ENCODE results near the gene EMD. TPM values are rescaled to one million over a fixed set of nuclear protein-coding genes. Genes with fewer than 3 reads are reported as not detected.

EMD gene
- total RNA-seq, 2 experiments from 2014 or later = 164 to 178 TPM

GRCh38 chrX:154355776-154356140, 23.3 kb upstream of the EMD start:
- Mint-ChIP-seq H3K4me1 (ENCODE audit: low read depth) (peaks cover 13% of the 10 kb centered on the region), H3K4me3 (no peak overlapping the region), H3K36me3 (ENCODE audit: low read depth) (peaks cover 65% of the 10 kb centered on the region), H3K27me3 (no peaks in the 10 kb centered on the region), H3K27ac (no peak overlapping the region), H3K9me3 (no peaks in the 10 kb centered on the region)
- H3K4me1 ChIP-seq (ENCODE audit: insufficient read depth, low read length) = peaks cover 100% of the 10 kb centered on the region
- intact Hi-C loops (cut with DNase I, micrococcal nuclease) = no loop called here
- POLR2A ChIA-PET = no interaction called here
- TF ChIP-seq, protein P1, sequence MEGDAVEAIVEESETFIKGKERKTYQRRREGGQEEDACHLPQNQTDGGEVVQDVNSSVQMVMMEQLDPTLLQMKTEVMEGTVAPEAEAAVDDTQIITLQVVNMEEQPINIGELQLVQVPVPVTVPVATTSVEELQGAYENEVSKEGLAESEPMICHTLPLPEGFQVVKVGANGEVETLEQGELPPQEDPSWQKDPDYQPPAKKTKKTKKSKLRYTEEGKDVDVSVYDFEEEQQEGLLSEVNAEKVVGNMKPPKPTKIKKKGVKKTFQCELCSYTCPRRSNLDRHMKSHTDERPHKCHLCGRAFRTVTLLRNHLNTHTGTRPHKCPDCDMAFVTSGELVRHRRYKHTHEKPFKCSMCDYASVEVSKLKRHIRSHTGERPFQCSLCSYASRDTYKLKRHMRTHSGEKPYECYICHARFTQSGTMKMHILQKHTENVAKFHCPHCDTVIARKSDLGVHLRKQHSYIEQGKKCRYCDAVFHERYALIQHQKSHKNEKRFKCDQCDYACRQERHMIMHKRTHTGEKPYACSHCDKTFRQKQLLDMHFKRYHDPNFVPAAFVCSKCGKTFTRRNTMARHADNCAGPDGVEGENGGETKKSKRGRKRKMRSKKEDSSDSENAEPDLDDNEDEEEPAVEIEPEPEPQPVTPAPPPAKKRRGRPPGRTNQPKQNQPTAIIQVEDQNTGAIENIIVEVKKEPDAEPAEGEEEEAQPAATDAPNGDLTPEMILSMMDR (IDR thresholded peaks at IDR 0.05) = no peak
- CTCF ChIA-PET = no interaction called here
- no peaks in the 10 kb centered on the region for H3K27me3 ChIP-seq (ENCODE audit: control insufficient read depth in 1 of 2, insufficient read depth in 2 of 2, low read length in 2 of 2)
- no peaks in the 10 kb centered on the region for H3K9me3 ChIP-seq (ENCODE audit: control insufficient read depth in 1 of 2, insufficient read depth in 1 of 2, low read length in 2 of 2)
- H3K27ac ChIP-seq (ENCODE audit: low read depth in 1 of 2, low read length in 2 of 2) = no peak overlapping the region
- ATAC-seq (ENCODE audit: poor library complexity) (no peak), DNase-seq (no peak)
- no peak overlapping the region for H3K4me3 ChIP-seq (ENCODE audit: low read length)
- peaks cover 100% of the 10 kb centered on the region for H3K36me3 ChIP-seq (ENCODE audit: insufficient read depth, low read length)

GRCh38 chrX:154356596-154356995, 22.5 kb upstream of the EMD start:
- TF ChIP-seq, protein P1 (IDR thresholded peaks at IDR 0.05) = no peak
- H3K4me1 Mint-ChIP-seq (ENCODE audit: low read depth) = peaks cover 4% of the 10 kb centered on the region
- H3K9me3 ChIP-seq (ENCODE audit: control insufficient read depth in 1 of 2, insufficient read depth in 1 of 2, low read length in 2 of 2) = no peaks in the 10 kb centered on the region
- H3K9me3 Mint-ChIP-seq = no peaks in the 10 kb centered on the region
- CTCF ChIA-PET = no interaction called here
- peaks cover 66% of the 10 kb centered on the region for H3K36me3 Mint-ChIP-seq (ENCODE audit: low read depth)
- no peak overlapping the region for H3K4me3 Mint-ChIP-seq
- no peaks in the 10 kb centered on the region for H3K27me3 Mint-ChIP-seq
- DNase-seq (no peak), ATAC-seq (ENCODE audit: poor library complexity) (no peak)
- no peak overlapping the region for H3K27ac ChIP-seq (ENCODE audit: low read depth in 1 of 2, low read length in 2 of 2)
- H3K4me1 ChIP-seq (ENCODE audit: insufficient read depth, low read length) = peaks cover 98% of the 10 kb centered on the region
- peak overlapping the region; percentile 71 for H3K27ac Mint-ChIP-seq
- H3K36me3 ChIP-seq (ENCODE audit: insufficient read depth, low read length) = peaks cover 98% of the 10 kb centered on the region
- POLR2A ChIA-PET = interaction anchor here (0.9 kb wide), 1 partner anchor 13 kb away, joined by 3 read pairs; no protein-coding TSS in a partner anchor
- H3K4me3 ChIP-seq (ENCODE audit: low read length) = no peak overlapping the region
- intact Hi-C loops (cut with DNase I, micrococcal nuclease) = no loop called here
- no peaks in the 10 kb centered on the region for H3K27me3 ChIP-seq (ENCODE audit: control insufficient read depth in 1 of 2, insufficient read depth in 2 of 2, low read length in 2 of 2)

- POLR2A ChIA-PET = no interaction called here
Measured at GRCh38 chrX:154357205-154357604, 21.9 kb upstream of the EMD start.

More at GRCh38 chrX:154357205-154357604, 21.9 kb upstream of the EMD start:
- no peaks in the 10 kb centered on the region for H3K27me3 Mint-ChIP-seq
- CTCF ChIA-PET = no interaction called here
- Histone ChIP-seq H3K9me3 (ENCODE audit: control insufficient read depth in 1 of 2, insufficient read depth in 1 of 2, low read length in 2 of 2) (no peaks in the 10 kb centered on the region), H3K36me3 (ENCODE audit: insufficient read depth, low read length) (peaks cover 98% of the 10 kb centered on the region), H3K27me3 (ENCODE audit: control insufficient read depth in 1 of 2, insufficient read depth in 2 of 2, low read length in 2 of 2) (no peaks in the 10 kb centered on the region), H3K4me3 (ENCODE audit: low read length) (no peak overlapping the region), H3K4me1 (ENCODE audit: insufficient read depth, low read length) (peaks cover 98% of the 10 kb centered on the region), H3K27ac (ENCODE audit: low read depth in 1 of 2, low read length in 2 of 2) (no peak overlapping the region)
- DNase-seq (no peak), ATAC-seq (ENCODE audit: poor library complexity) (no peak)
- intact Hi-C loops (cut with DNase I, micrococcal nuclease) = no loop called here
- TF ChIP-seq, protein P1 (IDR thresholded peaks at IDR 0.05) = no peak
- no peak overlapping the region for H3K4me3 Mint-ChIP-seq
- H3K4me1 Mint-ChIP-seq (ENCODE audit: low read depth) = no peaks in the 10 kb centered on the region
- H3K36me3 Mint-ChIP-seq (ENCODE audit: low read depth) = peaks cover 65% of the 10 kb centered on the region
- no peaks in the 10 kb centered on the region for H3K9me3 Mint-ChIP-seq
- no peak overlapping the region for H3K27ac Mint-ChIP-seq

Data from CD4-positive, alpha-beta T cell (primary cell).